22Rv1 (cell line): ENCODE results near the gene PCDH9.

Experiments used
- ZFX ChIP-seq: fragments of 450-650 bp; IDR thresholded peaks from 2 replicates; pipeline ENCODE4 v1.6.1; 2017; ENCODE audit warnings: antibody characterized with exemption, borderline replicate concordance
- TF ChIP-seq, protein P1 (sequence below): fragments of 450-650 bp; IDR thresholded peaks from 2 replicates; pipeline ENCODE4 v1.5.1; 2017; ENCODE audit warnings: mild to moderate bottlenecking

DNA sequence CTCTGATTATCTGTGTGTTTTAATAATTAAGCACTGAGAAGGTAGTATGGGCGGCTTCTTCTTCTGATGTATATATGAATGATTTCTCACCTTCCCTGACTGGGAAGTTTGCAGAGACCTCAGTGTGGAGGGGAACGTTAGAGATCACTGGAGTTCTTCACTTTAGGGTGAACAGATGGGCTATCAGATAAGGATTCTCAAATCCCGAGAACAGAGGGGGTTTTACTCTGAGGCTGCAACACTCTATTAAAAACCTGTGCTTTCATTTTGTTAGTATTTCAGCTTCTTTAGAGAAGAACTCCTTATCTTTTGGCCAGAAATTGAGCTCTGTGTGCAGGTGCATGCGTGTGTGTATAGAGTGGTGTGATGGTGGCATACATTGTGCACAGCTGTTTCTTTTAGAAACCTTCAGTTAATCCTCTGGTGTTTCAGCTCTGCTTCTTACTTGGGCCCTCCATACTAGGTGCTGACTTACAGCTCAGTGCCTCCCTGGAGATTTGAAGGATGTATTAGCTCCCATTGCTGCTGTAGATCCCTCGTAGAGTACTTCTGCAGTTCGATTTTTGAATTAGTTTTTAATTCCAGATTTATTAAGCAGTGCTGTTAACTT is 45.3 kb upstream of the PCDH9 start:
- TF ChIP-seq, protein P1, sequence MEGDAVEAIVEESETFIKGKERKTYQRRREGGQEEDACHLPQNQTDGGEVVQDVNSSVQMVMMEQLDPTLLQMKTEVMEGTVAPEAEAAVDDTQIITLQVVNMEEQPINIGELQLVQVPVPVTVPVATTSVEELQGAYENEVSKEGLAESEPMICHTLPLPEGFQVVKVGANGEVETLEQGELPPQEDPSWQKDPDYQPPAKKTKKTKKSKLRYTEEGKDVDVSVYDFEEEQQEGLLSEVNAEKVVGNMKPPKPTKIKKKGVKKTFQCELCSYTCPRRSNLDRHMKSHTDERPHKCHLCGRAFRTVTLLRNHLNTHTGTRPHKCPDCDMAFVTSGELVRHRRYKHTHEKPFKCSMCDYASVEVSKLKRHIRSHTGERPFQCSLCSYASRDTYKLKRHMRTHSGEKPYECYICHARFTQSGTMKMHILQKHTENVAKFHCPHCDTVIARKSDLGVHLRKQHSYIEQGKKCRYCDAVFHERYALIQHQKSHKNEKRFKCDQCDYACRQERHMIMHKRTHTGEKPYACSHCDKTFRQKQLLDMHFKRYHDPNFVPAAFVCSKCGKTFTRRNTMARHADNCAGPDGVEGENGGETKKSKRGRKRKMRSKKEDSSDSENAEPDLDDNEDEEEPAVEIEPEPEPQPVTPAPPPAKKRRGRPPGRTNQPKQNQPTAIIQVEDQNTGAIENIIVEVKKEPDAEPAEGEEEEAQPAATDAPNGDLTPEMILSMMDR, result no peak
- TF ChIP-seq ZFX, result no peak
